ENCODE measurements around the gene CYP8B1. TPM values are rescaled to one million over a fixed set of nuclear protein-coding genes. Genes with fewer than 3 reads are reported as not detected.

The CYP8B1 gene
- total RNA-seq, 1 donor from 2014 or later = not detected

- DNase-seq (ENCODE audit: low spot score) = no peak
- Mint-ChIP-seq H3K27ac (no peak overlapping the region), H3K27me3 (ENCODE audit: low read depth) (peaks cover 2% of the 10 kb centered on the region), H3K9me3 (no peaks in the 10 kb centered on the region), H3K4me1 (ENCODE audit: low read depth) (peaks cover 16% of the 10 kb centered on the region), H3K4me3 (ENCODE audit: low read depth) (no peak overlapping the region), H3K36me3 (ENCODE audit: low read depth) (no peaks in the 10 kb centered on the region)
- intact Hi-C loops (cut with micrococcal nuclease) = no loop called here
Measured at GRCh38 chr3:42843713-42844411, 31.8 kb downstream of the CYP8B1 start.

GRCh38 chr3:42841332-42841731 lies 34.3 kb downstream of the CYP8B1 start:
- Mint-ChIP-seq H3K4me1 (ENCODE audit: low read depth) (peaks cover 4% of the 10 kb centered on the region), H3K27me3 (ENCODE audit: low read depth) (peaks cover 2% of the 10 kb centered on the region), H3K27ac (no peak overlapping the region), H3K36me3 (ENCODE audit: low read depth) (no peaks in the 10 kb centered on the region), H3K4me3 (ENCODE audit: low read depth) (no peak overlapping the region), H3K9me3 (no peaks in the 10 kb centered on the region)
- no peak for DNase-seq (ENCODE audit: low spot score)
- intact Hi-C loops (cut with micrococcal nuclease) = no loop called here

GRCh38 chr3:42839616-42840015 lies 36.1 kb downstream of the CYP8B1 start:
- Mint-ChIP-seq H3K27me3 (ENCODE audit: low read depth) (peaks cover 5% of the 10 kb centered on the region), H3K9me3 (no peaks in the 10 kb centered on the region), H3K4me3 (ENCODE audit: low read depth) (no peak overlapping the region), H3K4me1 (ENCODE audit: low read depth) (peaks cover 4% of the 10 kb centered on the region), H3K27ac (no peak overlapping the region), H3K36me3 (ENCODE audit: low read depth) (no peaks in the 10 kb centered on the region)
- intact Hi-C loops (cut with micrococcal nuclease) = loop anchor here (2.0 kb wide), 1 partner anchor 59 kb away; no protein-coding TSS in a partner anchor
- DNase-seq (ENCODE audit: low spot score) = peak; percentile 16

- Mint-ChIP-seq H3K36me3 (ENCODE audit: low read depth) (no peaks in the 10 kb centered on the region), H3K4me1 (ENCODE audit: low read depth) (peaks cover 4% of the 10 kb centered on the region), H3K9me3 (no peaks in the 10 kb centered on the region), H3K4me3 (ENCODE audit: low read depth) (no peak overlapping the region), H3K27ac (no peak overlapping the region), H3K27me3 (ENCODE audit: low read depth) (peaks cover 5% of the 10 kb centered on the region)
- DNase-seq (ENCODE audit: low spot score) = no peak
- intact Hi-C loops (cut with micrococcal nuclease) = loop anchor here (2.0 kb wide), 1 partner anchor 58 kb away; no protein-coding TSS in a partner anchor
Measured at GRCh38 chr3:42838571-42838970, 37.1 kb downstream of the CYP8B1 start.

GRCh38 chr3:42836150-42837123 lies 39.2 kb downstream of the CYP8B1 start:
- Mint-ChIP-seq H3K9me3 (no peaks in the 10 kb centered on the region), H3K27me3 (ENCODE audit: low read depth) (peaks cover 3% of the 10 kb centered on the region), H3K27ac (no peak overlapping the region), H3K36me3 (ENCODE audit: low read depth) (no peaks in the 10 kb centered on the region), H3K4me1 (ENCODE audit: low read depth) (peaks cover 7% of the 10 kb centered on the region), H3K4me3 (ENCODE audit: low read depth) (no peak overlapping the region)
- no peak for DNase-seq (ENCODE audit: low spot score)
- intact Hi-C loops (cut with micrococcal nuclease) = no loop called here

- Mint-ChIP-seq H3K4me3 (ENCODE audit: low read depth) (no peak overlapping the region), H3K36me3 (ENCODE audit: low read depth) (no peaks in the 10 kb centered on the region), H3K9me3 (no peaks in the 10 kb centered on the region), H3K27me3 (ENCODE audit: low read depth) (peaks cover 20% of the 10 kb centered on the region), H3K4me1 (ENCODE audit: low read depth) (peaks cover 10% of the 10 kb centered on the region), H3K27ac (no peak overlapping the region)
- intact Hi-C loops (cut with micrococcal nuclease) = loop anchor here (1.0 to 2.0 kb wide), 2 partner anchors 50 to 51 kb away; no protein-coding TSS in a partner anchor
- DNase-seq (ENCODE audit: low spot score) = peak; percentile 64
Measured at GRCh38 chr3:42831321-42831713, 44.4 kb downstream of the CYP8B1 start.

GRCh38 chr3:42830437-42831320 lies 45.0 kb downstream of the CYP8B1 start:
- H3K27me3 Mint-ChIP-seq (ENCODE audit: low read depth) = peaks cover 23% of the 10 kb centered on the region
- H3K4me1 Mint-ChIP-seq (ENCODE audit: low read depth) = peaks cover 10% of the 10 kb centered on the region
- H3K9me3 Mint-ChIP-seq = no peaks in the 10 kb centered on the region
- no peaks in the 10 kb centered on the region for H3K36me3 Mint-ChIP-seq (ENCODE audit: low read depth)
- no peak overlapping the region for H3K27ac Mint-ChIP-seq
- no peak overlapping the region for H3K4me3 Mint-ChIP-seq (ENCODE audit: low read depth)
- intact Hi-C loops (cut with micrococcal nuclease) = loop anchor here (1.0 to 2.0 kb wide), 2 partner anchors 50 to 51 kb away; no protein-coding TSS in a partner anchor
- no peak for DNase-seq (ENCODE audit: low spot score)

GRCh38 chr3:42829628-42830436 lies 45.8 kb downstream of the CYP8B1 start:
- H3K4me3 Mint-ChIP-seq (ENCODE audit: low read depth) = no peak overlapping the region
- intact Hi-C loops (cut with micrococcal nuclease) = loop anchor here (2.0 kb wide), 1 partner anchor 49 kb away; no protein-coding TSS in a partner anchor
- H3K4me1 Mint-ChIP-seq (ENCODE audit: low read depth) = peaks cover 10% of the 10 kb centered on the region
- H3K9me3 Mint-ChIP-seq = no peaks in the 10 kb centered on the region
- no peak for DNase-seq (ENCODE audit: low spot score)
- H3K27me3 Mint-ChIP-seq (ENCODE audit: low read depth) = peaks cover 25% of the 10 kb centered on the region
- H3K27ac Mint-ChIP-seq = no peak overlapping the region
- H3K36me3 Mint-ChIP-seq (ENCODE audit: low read depth) = no peaks in the 10 kb centered on the region

GRCh38 chr3:42829083-42829627 lies 46.5 kb downstream of the CYP8B1 start:
- Mint-ChIP-seq H3K27me3 (ENCODE audit: low read depth) (peaks cover 25% of the 10 kb centered on the region), H3K4me3 (ENCODE audit: low read depth) (no peak overlapping the region), H3K27ac (no peak overlapping the region), H3K4me1 (ENCODE audit: low read depth) (peaks cover 10% of the 10 kb centered on the region), H3K9me3 (no peaks in the 10 kb centered on the region), H3K36me3 (ENCODE audit: low read depth) (no peaks in the 10 kb centered on the region)
- no peak for DNase-seq (ENCODE audit: low spot score)
- intact Hi-C loops (cut with micrococcal nuclease) = no loop called here

- intact Hi-C loops (cut with micrococcal nuclease) = no loop called here
- Mint-ChIP-seq H3K9me3 (no peaks in the 10 kb centered on the region), H3K27ac (no peak overlapping the region), H3K4me3 (ENCODE audit: low read depth) (no peak overlapping the region), H3K27me3 (ENCODE audit: low read depth) (peaks cover 27% of the 10 kb centered on the region), H3K36me3 (ENCODE audit: low read depth) (no peaks in the 10 kb centered on the region), H3K4me1 (ENCODE audit: low read depth) (peaks cover 12% of the 10 kb centered on the region)
- DNase-seq (ENCODE audit: low spot score) = no peak
Measured at GRCh38 chr3:42827654-42828053, 48.0 kb downstream of the CYP8B1 start.

GRCh38 chr3:42827023-42827422 lies 48.7 kb downstream of the CYP8B1 start:
- Mint-ChIP-seq H3K27me3 (ENCODE audit: low read depth) (peaks cover 27% of the 10 kb centered on the region), H3K27ac (no peak overlapping the region), H3K4me1 (ENCODE audit: low read depth) (peaks cover 12% of the 10 kb centered on the region), H3K9me3 (no peaks in the 10 kb centered on the region), H3K36me3 (ENCODE audit: low read depth) (no peaks in the 10 kb centered on the region), H3K4me3 (ENCODE audit: low read depth) (no peak overlapping the region)
- no peak for DNase-seq (ENCODE audit: low spot score)
- intact Hi-C loops (cut with micrococcal nuclease) = no loop called here
